Activated CD4-positive, alpha-beta T cell treated with anti-CD3 and anti-CD28 coated beads for 36 hours (primary cell): Measurements from ENCODE around the gene ALCAM. TPM values are rescaled to one million over a fixed set of nuclear protein-coding genes. Genes with fewer than 3 reads are reported as not detected.

ENCODE experiments used
- ATAC-seq: fragments of 200-7000 bp; cut with Tn5 transposase; one replicate; pipeline ENCODE4 v1.10.0; 2021; ENCODE audit warnings: mild to moderate bottlenecking, moderate library complexity
- CTCF ChIA-PET: fragments of 350-600 bp; sonication (Branson Sonifier 250); formaldehyde crosslinking; loops from one replicate; lab custom pipeline; 2021; ENCODE audit warnings: antibody characterized with exemption; lab: Charles Lee
- POLR2A ChIA-PET: fragments of 350-600 bp; sonication (Branson Sonifier 250); formaldehyde crosslinking; loops from one replicate; lab custom pipeline; 2021; ENCODE audit warnings: antibody characterized with exemption, inconsistent platforms; lab: Charles Lee
- DNase-seq: peaks from one replicate; pipeline ENCODE4 v3.0.0-alpha.2; 2020
- H3K27ac Mint-ChIP-seq: one replicate; pipeline ENCODE4 v1.8.0; 2021; ENCODE audit warnings: mixed read lengths
- H3K27me3 Mint-ChIP-seq: one replicate; pipeline ENCODE4 v1.8.0; 2021; ENCODE audit warnings: mixed read lengths
- H3K36me3 Mint-ChIP-seq: one replicate; pipeline ENCODE4 v1.8.0; 2021; ENCODE audit warnings: low read depth, mixed read lengths
- H3K4me1 Mint-ChIP-seq: one replicate; pipeline ENCODE4 v1.8.0; 2021; ENCODE audit warnings: mixed read lengths
- H3K4me3 Mint-ChIP-seq: one replicate; pipeline ENCODE4 v1.8.0; 2021; ENCODE audit warnings: mild to moderate bottlenecking, moderate library complexity, mixed read lengths
- H3K9me3 Mint-ChIP-seq: one replicate; pipeline ENCODE4 v1.8.0; 2021; ENCODE audit warnings: low read depth, mixed read lengths
- intact Hi-C, 2 experiments: fragments of 100-400 bp; cut with DNase I in 1 of 2; cut with micrococcal nuclease in 1 of 2; formaldehyde crosslinking; loops; one replicate each; pipeline versions ENCODE4 v1.14.2 to v1.15.1; 2022 to 2024; cut with DNase I, micrococcal nuclease
- total RNA-seq, 2 experiments: library from RNA; stranded (reverse); gene quantifications; one replicate each; pipeline ENCODE4 v1.2.3, GENCODE V29; 2021

Gene ALCAM
- total RNA-seq, 2 experiments from 2014 or later = 22.0 TPM

DNA sequence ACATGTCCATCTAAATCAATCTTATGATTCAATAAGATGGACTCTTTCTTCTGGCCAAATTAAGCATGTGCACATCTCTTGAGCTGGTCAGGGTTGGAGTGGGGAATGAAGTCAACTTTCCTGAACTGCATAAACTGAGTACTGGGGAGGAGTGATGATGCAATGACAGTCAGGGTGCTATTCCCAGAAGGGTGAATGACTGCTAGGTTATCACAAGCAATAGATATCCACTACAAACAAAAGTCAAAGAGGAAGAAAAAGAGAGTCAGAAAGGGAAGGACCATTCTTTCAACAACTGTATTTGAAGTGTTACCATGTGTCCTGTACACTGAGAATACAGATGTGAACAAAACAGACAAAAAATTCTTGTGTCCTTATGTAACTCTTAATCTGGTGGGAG lies 70.0 kb downstream of the ALCAM start:
- ChIA-PET POLR2A (no interaction called here), CTCF (no interaction called here)
- no peaks in the 10 kb centered on the region for H3K9me3 Mint-ChIP-seq
- no peaks in the 10 kb centered on the region for H3K4me1 Mint-ChIP-seq
- DNase-seq (no peak), ATAC-seq (no peak)
- intact Hi-C loops = no loop called here
- H3K4me3 Mint-ChIP-seq = no peak overlapping the region
- no peaks in the 10 kb centered on the region for H3K27me3 Mint-ChIP-seq
- no peaks in the 10 kb centered on the region for H3K36me3 Mint-ChIP-seq
- no peak overlapping the region for H3K27ac Mint-ChIP-seq

DNA sequence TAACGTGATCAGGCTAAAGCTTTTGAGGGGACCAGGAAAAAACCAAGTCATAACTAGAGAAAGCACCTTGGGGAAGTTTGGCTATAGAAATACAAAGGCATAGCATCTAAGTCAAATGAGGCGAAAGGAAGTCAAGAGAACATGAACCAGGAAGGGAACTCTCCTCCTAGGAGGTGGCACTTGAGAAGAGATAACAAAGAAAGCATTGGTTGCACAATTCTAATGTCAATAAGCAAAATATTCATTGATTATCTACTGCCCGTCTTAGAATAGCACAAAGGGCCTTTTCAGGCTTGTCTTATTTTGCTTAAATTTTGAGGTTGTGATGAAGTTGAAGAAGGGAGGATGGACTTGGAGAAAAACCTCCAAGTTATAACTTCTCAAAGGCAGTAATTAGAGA lies 73.4 kb downstream of the ALCAM start:
- intact Hi-C loops = no loop called here
- ChIA-PET POLR2A (no interaction called here), CTCF (no interaction called here)
- Mint-ChIP-seq H3K4me3 (no peak overlapping the region), H3K36me3 (no peaks in the 10 kb centered on the region), H3K27ac (no peak overlapping the region), H3K4me1 (no peaks in the 10 kb centered on the region), H3K27me3 (no peaks in the 10 kb centered on the region), H3K9me3 (no peaks in the 10 kb centered on the region)
- DNase-seq (no peak), ATAC-seq (no peak)

- Mint-ChIP-seq H3K4me1 (no peaks in the 10 kb centered on the region), H3K27me3 (no peaks in the 10 kb centered on the region), H3K27ac (no peak overlapping the region), H3K9me3 (no peaks in the 10 kb centered on the region), H3K4me3 (no peak overlapping the region), H3K36me3 (no peaks in the 10 kb centered on the region)
- CTCF ChIA-PET = no interaction called here
- DNase-seq (no peak), ATAC-seq (no peak)
- POLR2A ChIA-PET = no interaction called here
- intact Hi-C loops = no loop called here
These were observed 78.0 kb downstream of the ALCAM start for GRCh38 chr3:105444725-105445124.

DNA sequence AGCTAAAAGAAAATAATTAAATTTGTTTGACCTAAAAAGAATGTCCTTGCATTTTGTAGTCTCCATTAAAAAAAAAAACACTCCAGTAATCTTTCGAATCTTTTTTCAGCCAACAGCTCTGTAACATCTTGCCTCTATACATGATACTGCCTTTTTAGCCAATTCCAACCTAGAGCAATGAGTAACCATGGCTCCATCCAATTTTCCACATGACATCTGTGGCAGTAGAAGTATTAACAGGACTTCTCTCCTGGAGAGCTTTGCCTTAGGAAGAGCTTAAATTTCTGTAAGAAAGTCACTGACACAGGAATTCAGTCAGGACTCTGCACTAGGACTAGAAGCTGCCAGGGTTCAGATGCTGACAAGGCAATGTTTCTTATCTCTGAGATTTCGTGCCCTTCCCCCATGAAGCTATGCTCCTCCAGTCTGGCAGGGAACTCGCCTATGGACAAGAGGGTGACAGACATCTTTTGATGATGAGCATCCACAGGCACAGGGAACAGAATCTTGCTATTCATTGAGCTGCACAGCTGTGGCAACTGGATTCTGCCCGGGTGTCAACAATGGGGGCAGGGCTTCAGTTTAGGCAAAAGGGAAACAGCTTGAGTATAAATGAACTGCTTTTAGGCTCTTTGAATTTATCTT lies 81.8 kb downstream of the ALCAM start:
- H3K4me3 Mint-ChIP-seq = no peak overlapping the region
- intact Hi-C loops = no loop called here
- DNase-seq (no peak), ATAC-seq (no peak)
- H3K36me3 Mint-ChIP-seq = no peaks in the 10 kb centered on the region
- ChIA-PET CTCF (interaction anchor here (1.3 kb wide), 1 partner anchor 8 kb away, joined by 3 read pairs; no protein-coding TSS in a partner anchor), POLR2A (no interaction called here)
- H3K4me1 Mint-ChIP-seq = no peaks in the 10 kb centered on the region
- no peaks in the 10 kb centered on the region for H3K9me3 Mint-ChIP-seq
- H3K27ac Mint-ChIP-seq = no peak overlapping the region
- H3K27me3 Mint-ChIP-seq = peaks cover 2% of the 10 kb centered on the region

GRCh38 chr3:105449414-105449813 lies 82.7 kb downstream of the ALCAM start:
- intact Hi-C loops = no loop called here
- ChIA-PET CTCF (no interaction called here), POLR2A (no interaction called here)
- Mint-ChIP-seq H3K4me1 (no peaks in the 10 kb centered on the region), H3K36me3 (no peaks in the 10 kb centered on the region), H3K27me3 (peaks cover 2% of the 10 kb centered on the region), H3K27ac (no peak overlapping the region), H3K4me3 (no peak overlapping the region), H3K9me3 (no peaks in the 10 kb centered on the region)
- DNase-seq = no peak
- no peak for ATAC-seq

GRCh38 chr3:105456017-105456416 lies 89.3 kb downstream of the ALCAM start:
- intact Hi-C loops = no loop called here
- ATAC-seq (no peak), DNase-seq (no peak)
- ChIA-PET CTCF (interaction anchor here (0.9 kb wide), 1 partner anchor 10 kb away, joined by 3 read pairs; no protein-coding TSS in a partner anchor), POLR2A (no interaction called here)
- H3K27me3 Mint-ChIP-seq = peaks cover 1% of the 10 kb centered on the region
- no peaks in the 10 kb centered on the region for H3K36me3 Mint-ChIP-seq
- no peak overlapping the region for H3K4me3 Mint-ChIP-seq
- no peaks in the 10 kb centered on the region for H3K4me1 Mint-ChIP-seq
- no peaks in the 10 kb centered on the region for H3K9me3 Mint-ChIP-seq
- H3K27ac Mint-ChIP-seq = no peak overlapping the region

GRCh38 chr3:105458518-105459215 lies 92.0 kb downstream of the ALCAM start:
- CTCF ChIA-PET = no interaction called here
- no peak overlapping the region for H3K4me3 Mint-ChIP-seq
- intact Hi-C loops = no loop called here
- no peaks in the 10 kb centered on the region for H3K36me3 Mint-ChIP-seq
- no peaks in the 10 kb centered on the region for H3K9me3 Mint-ChIP-seq
- DNase-seq = no peak
- POLR2A ChIA-PET = no interaction called here
- H3K27ac Mint-ChIP-seq = no peak overlapping the region
- no peaks in the 10 kb centered on the region for H3K27me3 Mint-ChIP-seq
- H3K4me1 Mint-ChIP-seq = no peaks in the 10 kb centered on the region
- no peak for ATAC-seq

DNA sequence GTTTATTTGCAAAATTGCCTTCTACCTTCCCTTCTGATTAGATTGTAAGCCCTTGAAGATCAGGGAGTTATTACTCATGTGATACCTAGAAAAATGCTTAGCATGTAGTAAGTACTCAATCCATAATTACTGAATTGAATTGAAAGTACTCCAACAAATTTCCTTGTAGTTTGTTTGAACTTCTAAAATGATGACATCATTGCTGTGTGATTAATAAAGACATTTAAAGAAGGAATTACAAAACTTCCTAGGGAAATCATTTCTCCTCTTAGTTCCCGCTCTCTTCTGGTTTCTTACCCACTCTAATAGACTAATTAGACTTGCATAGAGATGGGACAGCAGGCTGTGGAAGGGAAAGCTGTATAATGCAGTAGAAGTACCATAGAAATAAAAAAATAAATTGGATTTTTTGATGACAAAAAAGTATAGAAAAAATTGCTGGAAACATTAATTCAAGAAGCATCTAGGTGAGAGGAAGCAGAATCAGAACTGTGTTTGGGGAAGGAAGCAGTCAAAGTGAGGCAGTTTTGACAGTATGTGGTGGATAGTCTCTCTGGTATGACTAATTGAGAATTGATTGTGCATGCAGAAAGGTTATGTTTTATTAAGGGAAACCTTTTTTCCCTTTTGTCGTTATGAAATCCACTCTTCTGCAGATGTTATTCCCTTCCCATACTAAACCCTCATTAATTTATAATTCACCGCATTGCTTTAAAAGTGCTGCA lies 93.0 kb downstream of the ALCAM start:
- no peak overlapping the region for H3K27ac Mint-ChIP-seq
- H3K36me3 Mint-ChIP-seq = no peaks in the 10 kb centered on the region
- POLR2A ChIA-PET = no interaction called here
- intact Hi-C loops = no loop called here
- no peaks in the 10 kb centered on the region for H3K27me3 Mint-ChIP-seq
- DNase-seq (no peak), ATAC-seq (no peak)
- CTCF ChIA-PET = interaction anchor here (0.7 kb wide), 1 partner anchor 31 kb away, joined by 3 read pairs; no protein-coding TSS in a partner anchor
- H3K9me3 Mint-ChIP-seq = no peaks in the 10 kb centered on the region
- H3K4me1 Mint-ChIP-seq = no peaks in the 10 kb centered on the region
- no peak overlapping the region for H3K4me3 Mint-ChIP-seq

- Mint-ChIP-seq H3K4me3 (no peak overlapping the region), H3K36me3 (no peaks in the 10 kb centered on the region), H3K27ac (no peak overlapping the region), H3K4me1 (no peaks in the 10 kb centered on the region), H3K27me3 (no peaks in the 10 kb centered on the region), H3K9me3 (no peaks in the 10 kb centered on the region)
- POLR2A ChIA-PET = no interaction called here
- intact Hi-C loops = no loop called here
- no peak for ATAC-seq
- CTCF ChIA-PET = interaction anchor here (1.6 kb wide), 1 partner anchor 18 kb away, joined by 4 read pairs; no protein-coding TSS in a partner anchor
- no peak for DNase-seq
These were observed 96.9 kb downstream of the ALCAM start for GRCh38 chr3:105463620-105464019.

DNA sequence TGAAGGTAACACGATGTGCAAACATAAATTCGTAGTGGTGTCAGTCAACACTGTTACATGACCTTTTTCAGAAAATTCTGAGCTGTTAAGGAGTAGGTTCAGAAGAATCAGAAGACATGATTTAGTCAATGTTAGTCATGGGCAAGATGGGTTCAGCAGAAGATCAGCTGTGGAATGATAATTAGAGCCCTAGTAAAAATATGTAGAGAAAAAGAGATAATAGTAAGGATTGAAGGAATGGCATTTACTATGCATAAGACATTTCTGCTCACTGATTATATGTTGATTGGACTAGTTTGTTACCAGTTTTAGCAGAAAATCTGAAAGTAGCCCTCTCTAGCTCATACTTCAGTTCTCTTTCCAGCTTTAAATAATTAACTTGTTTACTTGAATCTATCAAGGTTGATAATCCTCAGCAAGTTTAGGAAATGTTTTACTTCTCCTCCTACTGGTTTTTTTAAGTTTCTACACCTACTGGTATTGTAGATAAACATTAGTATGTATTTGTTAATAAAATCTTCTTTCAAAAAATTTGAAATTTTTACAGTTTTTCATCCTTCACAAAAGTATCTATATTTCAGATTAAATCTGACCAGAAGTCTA lies 98.6 kb downstream of the ALCAM start:
- intact Hi-C loops = no loop called here
- H3K9me3 Mint-ChIP-seq = no peaks in the 10 kb centered on the region
- H3K4me1 Mint-ChIP-seq = no peaks in the 10 kb centered on the region
- POLR2A ChIA-PET = no interaction called here
- ATAC-seq (no peak), DNase-seq (no peak)
- H3K4me3 Mint-ChIP-seq = no peak overlapping the region
- H3K27me3 Mint-ChIP-seq = no peaks in the 10 kb centered on the region
- H3K36me3 Mint-ChIP-seq = no peaks in the 10 kb centered on the region
- no peak overlapping the region for H3K27ac Mint-ChIP-seq
- CTCF ChIA-PET = interaction anchor here (0.7 to 1.1 kb wide), 3 partner anchors 9 to 1425 kb away, joined by 3 read pairs; no protein-coding TSS in a partner anchor

GRCh38 chr3:105466072-105466471 lies 99.4 kb downstream of the ALCAM start:
- Mint-ChIP-seq H3K4me3 (no peak overlapping the region), H3K27me3 (no peaks in the 10 kb centered on the region), H3K4me1 (no peaks in the 10 kb centered on the region), H3K36me3 (no peaks in the 10 kb centered on the region), H3K9me3 (no peaks in the 10 kb centered on the region), H3K27ac (no peak overlapping the region)
- ChIA-PET CTCF (interaction anchor here (0.7 to 1.1 kb wide), 3 partner anchors 10 to 1425 kb away, joined by 3 read pairs; no protein-coding TSS in a partner anchor), POLR2A (no interaction called here)
- DNase-seq (no peak), ATAC-seq (no peak)
- intact Hi-C loops = no loop called here
